ENCODE measurements around the gene LAPTM5.

DNA sequence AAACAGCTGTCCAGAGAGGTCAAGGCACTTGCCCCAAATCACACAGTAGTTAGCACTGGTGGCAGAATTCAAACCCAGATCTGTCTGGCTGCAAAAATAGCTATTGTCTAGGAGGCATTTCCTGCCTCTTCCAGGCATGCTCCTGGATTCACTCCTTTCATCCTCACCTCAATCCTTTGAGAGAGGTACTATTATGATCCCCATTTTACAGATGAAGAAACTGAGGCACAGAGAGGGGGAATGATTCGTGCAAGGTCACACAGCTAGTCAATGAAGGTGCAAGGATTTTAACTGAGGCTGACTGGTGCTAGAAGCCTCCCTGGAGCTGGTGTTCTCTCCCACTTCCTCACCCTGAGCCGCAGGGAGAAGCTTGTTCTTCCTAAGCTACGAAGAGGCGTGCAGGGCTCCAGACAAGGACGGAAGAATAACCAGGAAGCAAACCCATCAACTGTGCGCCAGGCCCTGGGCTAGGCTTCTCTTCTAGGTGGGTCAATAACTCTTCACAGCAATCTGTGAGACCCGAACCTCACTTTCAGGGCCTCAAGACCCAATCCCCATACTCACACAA is 631 bp upstream of the LAPTM5 start:
- TF ChIP-seq, protein P1, sequence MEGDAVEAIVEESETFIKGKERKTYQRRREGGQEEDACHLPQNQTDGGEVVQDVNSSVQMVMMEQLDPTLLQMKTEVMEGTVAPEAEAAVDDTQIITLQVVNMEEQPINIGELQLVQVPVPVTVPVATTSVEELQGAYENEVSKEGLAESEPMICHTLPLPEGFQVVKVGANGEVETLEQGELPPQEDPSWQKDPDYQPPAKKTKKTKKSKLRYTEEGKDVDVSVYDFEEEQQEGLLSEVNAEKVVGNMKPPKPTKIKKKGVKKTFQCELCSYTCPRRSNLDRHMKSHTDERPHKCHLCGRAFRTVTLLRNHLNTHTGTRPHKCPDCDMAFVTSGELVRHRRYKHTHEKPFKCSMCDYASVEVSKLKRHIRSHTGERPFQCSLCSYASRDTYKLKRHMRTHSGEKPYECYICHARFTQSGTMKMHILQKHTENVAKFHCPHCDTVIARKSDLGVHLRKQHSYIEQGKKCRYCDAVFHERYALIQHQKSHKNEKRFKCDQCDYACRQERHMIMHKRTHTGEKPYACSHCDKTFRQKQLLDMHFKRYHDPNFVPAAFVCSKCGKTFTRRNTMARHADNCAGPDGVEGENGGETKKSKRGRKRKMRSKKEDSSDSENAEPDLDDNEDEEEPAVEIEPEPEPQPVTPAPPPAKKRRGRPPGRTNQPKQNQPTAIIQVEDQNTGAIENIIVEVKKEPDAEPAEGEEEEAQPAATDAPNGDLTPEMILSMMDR (IDR thresholded peaks at IDR 0.05; ENCODE audit: low read length): no peak
- TF ChIP-seq EZH2phosphoT487 (IDR thresholded peaks at IDR 0.05; ENCODE audit: low read length) (no peak), EZH2 (optimal IDR thresholded peaks at IDR 0.05; ENCODE audit: low read depth, low read length) (no peak)

All from MM.1S (cell line).